A549 treated with Hydrocortisone at 1 μM for 4 hours (cell line): ENCODE results near the gene ALDH3A2. TPM values are rescaled to one million over a fixed set of nuclear protein-coding genes. Genes with fewer than 3 reads are reported as not detected.

Experiments
- total RNA-seq: library from RNA; stranded (reverse); fragments of 200-300 nt; extraction: Qiagen RNA extraction; gene quantifications from 5 replicates; pipeline ENCODE4 v1.2.3, GENCODE V29; 2022

ALDH3A2 gene
- 153 to 181 TPM (median 170 TPM) in 5 replicates for total RNA-seq

GRCh38 chr17:19648475-19649273 lies at the start of gene ALDH3A2:
Gene ALDH3A2 (plus strand): TSS chr17:19648751. CDS start chr17:19648972, 221 bp downstream.

DNA sequence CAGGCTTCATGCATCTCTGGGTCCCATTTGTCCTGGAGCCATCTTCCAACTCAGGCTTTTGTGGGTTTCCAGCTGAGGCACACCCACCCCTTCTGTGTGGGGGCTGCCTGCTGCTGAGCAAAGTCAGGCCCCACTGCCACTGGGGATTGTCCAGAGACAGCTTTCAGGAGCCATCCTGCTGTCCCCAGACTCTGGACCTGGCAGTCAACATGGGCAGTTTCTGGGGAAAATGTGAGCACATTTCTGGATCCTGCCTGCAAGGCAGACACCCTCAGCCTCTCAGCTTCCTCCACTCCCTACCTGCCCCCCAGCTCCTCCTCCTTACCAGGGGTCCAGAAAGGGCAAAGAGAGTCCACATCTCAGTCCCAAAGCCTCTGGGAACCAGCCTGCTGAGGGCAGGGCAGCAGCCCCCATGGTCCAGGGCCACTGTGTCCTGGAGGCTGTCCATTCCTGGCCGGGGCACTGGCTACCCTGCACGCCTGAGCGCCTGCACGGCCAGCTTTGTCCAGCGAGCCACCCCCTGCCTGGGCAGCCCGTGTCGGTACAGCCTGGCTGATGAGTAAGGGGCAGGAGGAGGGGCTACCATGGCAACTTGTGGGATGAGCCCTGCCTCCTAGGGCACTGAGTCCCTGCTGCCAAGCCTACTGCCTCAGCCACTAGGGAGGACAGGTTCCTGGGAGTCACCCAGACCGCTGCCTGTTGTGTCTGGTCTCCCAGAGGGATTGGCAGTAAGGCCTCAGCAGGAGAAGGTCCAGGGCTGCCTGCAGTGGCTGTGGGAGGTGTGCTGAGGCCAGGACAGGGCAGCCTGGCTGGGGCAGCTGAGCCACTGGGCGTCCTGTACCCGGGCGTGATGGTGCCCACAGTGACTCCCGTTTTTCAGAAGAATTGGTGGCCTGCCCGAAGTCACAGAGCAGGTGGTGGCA lies 67.8 kb downstream of the ALDH3A2 start, which contains the start of gene SLC47A2:
SLC47A2 (minus strand) TSS at position 477 of the 923 bp plus-strand sequence; CDS start at position 448, 29 bp downstream.

Other genes with a start within 250 kb of the ALDH3A2 start
- 0.48 to 0.71 TPM (median 0.62 TPM) in 5 replicates for gene RNF112, start 237.5 kb upstream of the ALDH3A2 start, total RNA-seq
- 19.3 to 24.3 TPM (median 20.6 TPM) in 5 replicates for gene SLC47A1, start 114.9 kb upstream of the ALDH3A2 start, total RNA-seq
- gene SLC47A2, start 67.8 kb downstream of the ALDH3A2 start, total RNA-seq: 0.05 to 0.12 TPM (median 0.09 TPM) in 5 replicates
- gene ALDH3A1, start 99.5 kb downstream of the ALDH3A2 start, total RNA-seq: 766 to 1,130 TPM (median 782 TPM) in 5 replicates
- 11.9 to 18.6 TPM (median 16.2 TPM) in 5 replicates for gene ULK2, start 219.2 kb downstream of the ALDH3A2 start, total RNA-seq